Loucy (cell line): ENCODE measurements around the gene SOX4.

Experiments used
- H2AFZ ChIP-seq: fragments of 200-600 bp; sonication (generic); 2 replicates; pipeline ENCODE4 v1.6.0; 2016; ENCODE audit warnings: antibody characterized with exemption, mild to moderate bottlenecking, low read length, moderate library complexity
- H3F3A ChIP-seq: fragments of 200-600 bp; 2 replicates; pipeline ENCODE4 v1.6.0; 2016; ENCODE audit warnings: antibody characterized with exemption, low read depth, mild to moderate bottlenecking
- H3K27me3 ChIP-seq: fragments of 200-600 bp; sonication (generic); 2 replicates; pipeline ENCODE4 v1.6.1; 2014; ENCODE audit warnings: low read length, mild to moderate bottlenecking; ENCODE audit not compliant: insufficient read depth, poor library complexity, severe bottlenecking
- H3K36me3 ChIP-seq: fragments of 200-600 bp; sonication (generic); 2 replicates; pipeline ENCODE4 v1.6.1; 2016; ENCODE audit warnings: low read length; ENCODE audit not compliant: insufficient read depth
- H3K4me1 ChIP-seq: fragments of 200-600 bp; sonication (generic); 2 replicates; pipeline ENCODE4 v1.5.1; 2014; ENCODE audit warnings: low read length, mild to moderate bottlenecking; ENCODE audit not compliant: insufficient read depth, poor library complexity, severe bottlenecking
- H3K4me2 ChIP-seq: fragments of 200-600 bp; sonication (generic); 2 replicates; pipeline ENCODE4 v1.6.0; 2014; ENCODE audit warnings: antibody characterized with exemption, low read length, low read depth, mild to moderate bottlenecking; ENCODE audit not compliant: poor library complexity, severe bottlenecking
- H3K4me3 ChIP-seq: fragments of 200-600 bp; sonication (generic); 2 replicates; pipeline ENCODE4 v1.5.1; 2014; ENCODE audit warnings: low read length, mild to moderate bottlenecking, mixed read lengths; ENCODE audit not compliant: poor library complexity, severe bottlenecking
- H3K79me2 ChIP-seq: fragments of 200-600 bp; sonication (generic); 2 replicates; pipeline ENCODE4 v1.6.1; 2014; ENCODE audit warnings: low read length; ENCODE audit not compliant: insufficient read depth
- H3K9ac ChIP-seq: fragments of 200-600 bp; sonication (generic); 2 replicates; pipeline ENCODE4 v1.6.0; 2014; ENCODE audit warnings: mild to moderate bottlenecking, low read depth, low read length, moderate library complexity; ENCODE audit not compliant: poor library complexity, severe bottlenecking
- H3K9me2 ChIP-seq: fragments of 200-600 bp; sonication (generic); replicated peaks from 2 replicates; pipeline ENCODE4 v1.6.1; 2016; ENCODE audit warnings: low read depth, low read length, mixed read lengths
- H3K9me3 ChIP-seq: fragments of 200-600 bp; sonication (generic); 2 replicates; pipeline ENCODE4 v1.6.1; 2014; ENCODE audit warnings: mild to moderate bottlenecking, antibody characterized with exemption, low read length, low read depth; ENCODE audit not compliant: insufficient read depth
- H4K20me1 ChIP-seq: fragments of 200-600 bp; sonication (generic); 2 replicates; pipeline ENCODE4 v1.6.0; 2014; ENCODE audit warnings: antibody characterized with exemption, low read length, mild to moderate bottlenecking; ENCODE audit not compliant: insufficient read depth, poor library complexity, severe bottlenecking
- EZH2phosphoT487 ChIP-seq: fragments of 200-600 bp; IDR thresholded peaks from 2 replicates; pipeline ENCODE4 v1.6.1; 2018; ENCODE audit warnings: antibody characterized with exemption, mild to moderate bottlenecking, moderate library complexity, borderline replicate concordance
- TF ChIP-seq, protein P1 (sequence below): fragments of 200-600 bp; sonication (generic); conservative IDR thresholded peaks from 2 replicates; pipeline ENCODE4 v1.5.1; 2014; ENCODE audit warnings: mild to moderate bottlenecking, antibody characterized with exemption, low read length

SOX4 gene

DNA sequence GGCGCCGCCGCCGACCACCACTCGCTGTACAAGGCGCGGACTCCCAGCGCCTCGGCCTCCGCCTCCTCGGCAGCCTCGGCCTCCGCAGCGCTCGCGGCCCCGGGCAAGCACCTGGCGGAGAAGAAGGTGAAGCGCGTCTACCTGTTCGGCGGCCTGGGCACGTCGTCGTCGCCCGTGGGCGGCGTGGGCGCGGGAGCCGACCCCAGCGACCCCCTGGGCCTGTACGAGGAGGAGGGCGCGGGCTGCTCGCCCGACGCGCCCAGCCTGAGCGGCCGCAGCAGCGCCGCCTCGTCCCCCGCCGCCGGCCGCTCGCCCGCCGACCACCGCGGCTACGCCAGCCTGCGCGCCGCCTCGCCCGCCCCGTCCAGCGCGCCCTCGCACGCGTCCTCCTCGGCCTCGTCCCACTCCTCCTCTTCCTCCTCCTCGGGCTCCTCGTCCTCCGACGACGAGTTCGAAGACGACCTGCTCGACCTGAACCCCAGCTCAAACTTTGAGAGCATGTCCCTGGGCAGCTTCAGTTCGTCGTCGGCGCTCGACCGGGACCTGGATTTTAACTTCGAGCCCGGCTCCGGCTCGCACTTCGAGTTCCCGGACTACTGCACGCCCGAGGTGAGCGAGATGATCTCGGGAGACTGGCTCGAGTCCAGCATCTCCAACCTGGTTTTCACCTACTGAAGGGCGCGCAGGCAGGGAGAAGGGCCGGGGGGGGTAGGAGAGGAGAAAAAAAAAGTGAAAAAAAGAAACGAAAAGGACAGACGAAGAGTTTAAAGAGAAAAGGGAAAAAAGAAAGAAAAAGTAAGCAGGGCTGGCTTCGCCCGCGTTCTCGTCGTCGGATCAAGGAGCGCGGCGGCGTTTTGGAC, 2.0 kb downstream of the SOX4 start:
- peaks cover 44% of the 10 kb centered on the region for H3K36me3 ChIP-seq

DNA sequence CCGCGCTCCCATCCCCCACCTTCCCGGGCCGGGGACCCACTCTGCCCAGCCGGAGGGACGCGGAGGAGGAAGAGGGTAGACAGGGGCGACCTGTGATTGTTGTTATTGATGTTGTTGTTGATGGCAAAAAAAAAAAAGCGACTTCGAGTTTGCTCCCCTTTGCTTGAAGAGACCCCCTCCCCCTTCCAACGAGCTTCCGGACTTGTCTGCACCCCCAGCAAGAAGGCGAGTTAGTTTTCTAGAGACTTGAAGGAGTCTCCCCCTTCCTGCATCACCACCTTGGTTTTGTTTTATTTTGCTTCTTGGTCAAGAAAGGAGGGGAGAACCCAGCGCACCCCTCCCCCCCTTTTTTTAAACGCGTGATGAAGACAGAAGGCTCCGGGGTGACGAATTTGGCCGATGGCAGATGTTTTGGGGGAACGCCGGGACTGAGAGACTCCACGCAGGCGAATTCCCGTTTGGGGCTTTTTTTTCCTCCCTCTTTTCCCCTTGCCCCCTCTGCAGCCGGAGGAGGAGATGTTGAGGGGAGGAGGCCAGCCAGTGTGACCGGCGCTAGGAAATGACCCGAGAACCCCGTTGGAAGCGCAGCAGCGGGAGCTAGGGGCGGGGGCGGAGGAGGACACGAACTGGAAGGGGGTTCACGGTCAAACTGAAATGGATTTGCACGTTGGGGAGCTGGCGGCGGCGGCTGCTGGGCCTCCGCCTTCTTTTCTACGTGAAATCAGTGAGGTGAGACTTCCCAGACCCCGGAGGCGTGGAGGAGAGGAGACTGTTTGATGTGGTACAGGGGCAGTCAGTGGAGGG, 2.8 kb downstream of the SOX4 start:
- H3K36me3 ChIP-seq: peaks cover 44% of the 10 kb centered on the region
- H3K9ac ChIP-seq: peak overlapping the region; percentile 98
- no peaks in the 10 kb centered on the region for H3K9me3 ChIP-seq

More for the DNA sequence above, 2.0 kb downstream of the SOX4 start:
- Histone ChIP-seq H3K4me1 (peaks cover 31% of the 10 kb centered on the region), H3K79me2 (peaks cover 89% of the 10 kb centered on the region), H3K9me2 (no peaks in the 10 kb centered on the region), H2AFZ (no peak overlapping the region), H3K4me2 (peak overlapping the region; percentile 92), H4K20me1 (peaks cover 70% of the 10 kb centered on the region), H3K9ac (peak overlapping the region; percentile 98), H3F3A (peaks cover 18% of the 10 kb centered on the region), H3K9me3 (no peaks in the 10 kb centered on the region), H3K27me3 (peaks cover 44% of the 10 kb centered on the region), H3K4me3 (peak overlapping the region; percentile 94)
- no peak for TF ChIP-seq EZH2phosphoT487
- TF ChIP-seq, protein P1, sequence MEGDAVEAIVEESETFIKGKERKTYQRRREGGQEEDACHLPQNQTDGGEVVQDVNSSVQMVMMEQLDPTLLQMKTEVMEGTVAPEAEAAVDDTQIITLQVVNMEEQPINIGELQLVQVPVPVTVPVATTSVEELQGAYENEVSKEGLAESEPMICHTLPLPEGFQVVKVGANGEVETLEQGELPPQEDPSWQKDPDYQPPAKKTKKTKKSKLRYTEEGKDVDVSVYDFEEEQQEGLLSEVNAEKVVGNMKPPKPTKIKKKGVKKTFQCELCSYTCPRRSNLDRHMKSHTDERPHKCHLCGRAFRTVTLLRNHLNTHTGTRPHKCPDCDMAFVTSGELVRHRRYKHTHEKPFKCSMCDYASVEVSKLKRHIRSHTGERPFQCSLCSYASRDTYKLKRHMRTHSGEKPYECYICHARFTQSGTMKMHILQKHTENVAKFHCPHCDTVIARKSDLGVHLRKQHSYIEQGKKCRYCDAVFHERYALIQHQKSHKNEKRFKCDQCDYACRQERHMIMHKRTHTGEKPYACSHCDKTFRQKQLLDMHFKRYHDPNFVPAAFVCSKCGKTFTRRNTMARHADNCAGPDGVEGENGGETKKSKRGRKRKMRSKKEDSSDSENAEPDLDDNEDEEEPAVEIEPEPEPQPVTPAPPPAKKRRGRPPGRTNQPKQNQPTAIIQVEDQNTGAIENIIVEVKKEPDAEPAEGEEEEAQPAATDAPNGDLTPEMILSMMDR: no peak

DNA sequence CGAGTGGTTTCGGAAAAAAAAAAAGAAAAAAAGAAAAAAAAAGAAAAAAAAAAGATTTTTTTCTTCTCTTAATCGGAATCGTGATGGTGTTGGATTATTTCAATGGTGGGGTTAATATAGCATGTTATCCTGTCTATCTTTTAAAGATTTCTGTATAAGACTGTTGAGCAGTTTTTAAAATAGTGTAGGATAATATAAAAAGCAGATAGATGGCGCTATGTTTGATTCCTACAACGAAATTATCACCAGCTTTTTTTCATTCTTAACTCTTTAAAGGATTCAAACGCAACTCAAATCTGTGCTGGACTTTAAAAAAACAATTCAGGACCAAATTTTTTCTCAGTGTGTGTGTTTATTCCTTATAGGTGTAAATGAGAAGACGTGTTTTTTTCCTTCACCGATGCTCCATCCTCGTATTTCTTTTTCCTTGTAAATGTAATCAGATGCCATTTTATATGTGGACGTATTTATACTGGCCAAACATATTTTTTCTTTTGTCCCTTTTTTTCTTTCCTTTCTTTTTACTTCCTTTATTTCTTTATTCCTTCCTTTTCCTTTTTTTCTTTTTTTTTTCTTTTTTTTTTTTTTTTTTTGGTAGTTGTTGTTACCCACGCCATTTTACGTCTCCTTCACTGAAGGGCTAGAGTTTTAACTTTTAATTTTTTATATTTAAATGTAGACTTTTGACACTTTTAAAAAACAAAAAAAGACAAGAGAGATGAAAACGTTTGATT, 3.6 kb downstream of the SOX4 start:
- H4K20me1 ChIP-seq: peaks cover 70% of the 10 kb centered on the region
- no peak for TF ChIP-seq EZH2phosphoT487
- TF ChIP-seq, protein P1: peak; percentile 63

More for the DNA sequence above, 2.8 kb downstream of the SOX4 start:
- TF ChIP-seq, protein P1: no peak
- TF ChIP-seq EZH2phosphoT487: no peak
- Histone ChIP-seq H3K79me2 (peaks cover 97% of the 10 kb centered on the region), H4K20me1 (peaks cover 70% of the 10 kb centered on the region), H3F3A (peaks cover 18% of the 10 kb centered on the region), H3K4me2 (peak overlapping the region; percentile 92), H3K4me3 (peak overlapping the region; percentile 94), H2AFZ (no peak overlapping the region), H3K9me2 (no peaks in the 10 kb centered on the region), H3K27me3 (peaks cover 44% of the 10 kb centered on the region), H3K4me1 (peaks cover 36% of the 10 kb centered on the region)

More for the DNA sequence above, 3.6 kb downstream of the SOX4 start:
- Histone ChIP-seq H3K9me2 (no peaks in the 10 kb centered on the region), H3K4me2 (peak overlapping the region; percentile 92), H3K4me3 (peak overlapping the region; percentile 94), H3K36me3 (peaks cover 44% of the 10 kb centered on the region), H3K9ac (peak overlapping the region; percentile 98), H3F3A (peaks cover 19% of the 10 kb centered on the region), H3K4me1 (peaks cover 43% of the 10 kb centered on the region), H2AFZ (no peak overlapping the region), H3K9me3 (no peaks in the 10 kb centered on the region), H3K27me3 (peaks cover 44% of the 10 kb centered on the region), H3K79me2 (peaks cover 97% of the 10 kb centered on the region)
